ENCODE data around the gene MOCS1. TPM values are rescaled to one million over a fixed set of nuclear protein-coding genes. Genes with fewer than 3 reads are reported as not detected.

The MOCS1 gene
- total and polyA plus RNA-seq, 2 experiments from 2014 or later = 17.2 to 28.1 TPM

GRCh38 chr6:39932386-39932910 lies 1.8 kb downstream of the MOCS1 start (continued):
- no peak for TF ChIP-seq REST (IDR thresholded peaks at IDR 0.05; ENCODE audit: unreplicated experiment)

- Mint-ChIP-seq H3K27me3 (ENCODE audit: insufficient read depth, low read depth, poor library complexity) (peaks cover 16% of the 10 kb centered on the region), H3K36me3 (ENCODE audit: low read depth) (peaks cover 30% of the 10 kb centered on the region), H3K9me3 (peaks cover 13% of the 10 kb centered on the region), H3K27ac (no peak overlapping the region), H3K4me1 (peaks cover 31% of the 10 kb centered on the region), H3K4me3 (no peak overlapping the region)
- no peak overlapping the region for H3K4me2 ChIP-seq
- H3K9me2 ChIP-seq (ENCODE audit: insufficient read depth) = 0 out of 2 replicates have a peak, but pooled peaks cover 3% of the 10 kb centered on the region
- no peaks in the 10 kb centered on the region for H3K36me3 ChIP-seq (ENCODE audit: insufficient read depth)
- no peak overlapping the region for H2AFZ ChIP-seq
- ATAC-seq = no peak
- 0 out of 2 replicates have a peak, but pooled peaks cover 5% of the 10 kb centered on the region for H3K79me2 ChIP-seq (replicated peaks; ENCODE audit: insufficient read depth)
- peaks cover 23% of the 10 kb centered on the region for H3K4me1 ChIP-seq (ENCODE audit: insufficient read depth)
- H3F3A ChIP-seq (replicated peaks; ENCODE audit: low read depth) = no peaks in the 10 kb centered on the region
- H4K20me1 ChIP-seq (replicated peaks; ENCODE audit: insufficient read depth) = no peaks in the 10 kb centered on the region
- H3K4me3 ChIP-seq = no peak overlapping the region
- no peaks in the 10 kb centered on the region for H3K27me3 ChIP-seq (ENCODE audit: insufficient read depth)
- H3K27ac ChIP-seq (ENCODE audit: low read depth) = no peak overlapping the region
- DNase-seq (ENCODE audit: low spot score) = no peak
- TF ChIP-seq POLR2AphosphoS5 (IDR thresholded peaks at IDR 0.05; ENCODE audit: low read depth) = no peak
- no peak for TF ChIP-seq JUNB (IDR thresholded peaks at IDR 0.05; ENCODE audit: unreplicated experiment)
- no peak for TF ChIP-seq ZNF114 (CRISPR knock-in tag; IDR thresholded peaks at IDR 0.05)
- TF ChIP-seq EZH2 (IDR thresholded peaks at IDR 0.05; ENCODE audit: low read depth, unreplicated experiment) = no peak
- TF ChIP-seq REST (IDR thresholded peaks at IDR 0.05; ENCODE audit: unreplicated experiment) = no peak
- no peak for TF ChIP-seq ZNF462 (CRISPR knock-in tag; IDR thresholded peaks at IDR 0.05)
- TF ChIP-seq CREB1 (CRISPR knock-in tag; IDR thresholded peaks at IDR 0.05; ENCODE audit: low read depth) = no peak
- TF ChIP-seq ETS1 (IDR thresholded peaks at IDR 0.05) = no peak
- no peak for TF ChIP-seq ZNF331 (CRISPR knock-in tag; IDR thresholded peaks at IDR 0.05; ENCODE audit: low read depth)
- TF ChIP-seq EZH2phosphoT487 (IDR thresholded peaks at IDR 0.05; ENCODE audit: unreplicated experiment) = no peak
Measured at GRCh38 chr6:39931607-39932006, 2.7 kb downstream of the MOCS1 start.
